Astrocyte of the cerebellum (primary cell): ENCODE measurements around the gene PPTC7.
A peak's percentile ranks its signal among the peaks of the same experiment; 100 is the strongest.

Experiments used
- DNase-seq: peaks from one replicate; pipeline ENCODE4 v3.0.0-alpha.2; 2011; ENCODE audit warnings: low read depth
- H3K4me3 ChIP-seq: 2 replicates; pipeline ENCODE4 v1.5.1; 2011; ENCODE audit warnings: mild to moderate bottlenecking, low read depth, low read length, moderate library complexity
- in situ Hi-C: cut with HindIII; loops from 2 replicates; pipeline ENCODE4 v1.10.0; 2017; ENCODE audit warnings: low sequenced_read_pairs
- TF ChIP-seq, protein P1 (sequence below): IDR thresholded peaks from 2 replicates; pipeline ENCODE4 v1.5.1; 2012; ENCODE audit warnings: low read length, low read depth, moderate library complexity, mild to moderate bottlenecking; ENCODE audit errors: missing control alignments

The PPTC7 gene

DNA sequence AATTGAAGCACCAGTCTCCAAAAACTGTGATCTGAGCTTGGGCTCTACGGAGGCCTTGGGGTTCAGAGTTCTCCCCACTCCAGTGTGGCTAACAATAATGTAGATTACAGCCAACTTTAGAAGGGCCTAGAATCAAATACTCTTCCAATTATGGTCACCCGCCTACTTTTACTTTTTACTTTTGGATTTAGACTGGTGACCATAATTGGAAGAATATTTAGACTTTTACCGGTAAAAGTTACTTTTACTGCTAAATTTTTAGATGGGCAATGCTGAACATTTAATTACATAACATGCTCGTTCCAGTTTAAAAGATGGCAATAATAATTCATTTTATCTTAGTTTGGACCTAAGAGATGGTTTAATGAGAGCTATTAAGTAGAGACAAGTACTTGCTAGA is 39.2 kb downstream of the PPTC7 start:
- TF ChIP-seq, protein P1, sequence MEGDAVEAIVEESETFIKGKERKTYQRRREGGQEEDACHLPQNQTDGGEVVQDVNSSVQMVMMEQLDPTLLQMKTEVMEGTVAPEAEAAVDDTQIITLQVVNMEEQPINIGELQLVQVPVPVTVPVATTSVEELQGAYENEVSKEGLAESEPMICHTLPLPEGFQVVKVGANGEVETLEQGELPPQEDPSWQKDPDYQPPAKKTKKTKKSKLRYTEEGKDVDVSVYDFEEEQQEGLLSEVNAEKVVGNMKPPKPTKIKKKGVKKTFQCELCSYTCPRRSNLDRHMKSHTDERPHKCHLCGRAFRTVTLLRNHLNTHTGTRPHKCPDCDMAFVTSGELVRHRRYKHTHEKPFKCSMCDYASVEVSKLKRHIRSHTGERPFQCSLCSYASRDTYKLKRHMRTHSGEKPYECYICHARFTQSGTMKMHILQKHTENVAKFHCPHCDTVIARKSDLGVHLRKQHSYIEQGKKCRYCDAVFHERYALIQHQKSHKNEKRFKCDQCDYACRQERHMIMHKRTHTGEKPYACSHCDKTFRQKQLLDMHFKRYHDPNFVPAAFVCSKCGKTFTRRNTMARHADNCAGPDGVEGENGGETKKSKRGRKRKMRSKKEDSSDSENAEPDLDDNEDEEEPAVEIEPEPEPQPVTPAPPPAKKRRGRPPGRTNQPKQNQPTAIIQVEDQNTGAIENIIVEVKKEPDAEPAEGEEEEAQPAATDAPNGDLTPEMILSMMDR, result no peak
- no peak overlapping the region for H3K4me3 ChIP-seq
- DNase-seq, result no peak
- in situ Hi-C loops, result no loop called here

- no peak overlapping the region for H3K4me3 ChIP-seq
These were observed 39.7 kb downstream of the PPTC7 start for GRCh38 chr12:110543252-110543959.

DNA sequence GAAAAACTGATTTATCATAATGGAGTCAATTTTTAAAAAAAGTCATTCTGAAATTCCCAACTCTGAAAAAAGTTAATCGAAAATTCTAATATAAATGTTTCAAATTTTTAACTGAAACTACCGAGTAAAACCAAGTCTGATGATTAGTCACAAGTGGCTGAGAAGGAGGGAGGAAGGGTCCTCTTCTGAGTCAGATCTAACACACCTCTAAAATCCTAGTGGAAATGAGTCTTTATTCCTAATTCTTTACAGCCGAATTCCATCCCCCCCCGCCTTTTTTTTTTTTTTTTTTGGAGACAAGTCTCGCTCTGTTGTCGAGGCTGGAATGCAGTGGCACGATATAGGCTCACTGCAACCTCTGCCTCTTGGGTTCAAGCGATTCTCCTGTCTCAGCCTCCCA is 43.1 kb downstream of the PPTC7 start:
- in situ Hi-C loops, result no loop called here
- no peak overlapping the region for H3K4me3 ChIP-seq
- TF ChIP-seq, protein P1, result no peak
- no peak for DNase-seq

More at GRCh38 chr12:110543252-110543959, 39.7 kb downstream of the PPTC7 start:
- TF ChIP-seq, protein P1, result no peak
- DNase-seq, result peak; percentile 94
- in situ Hi-C loops, result no loop called here

DNA sequence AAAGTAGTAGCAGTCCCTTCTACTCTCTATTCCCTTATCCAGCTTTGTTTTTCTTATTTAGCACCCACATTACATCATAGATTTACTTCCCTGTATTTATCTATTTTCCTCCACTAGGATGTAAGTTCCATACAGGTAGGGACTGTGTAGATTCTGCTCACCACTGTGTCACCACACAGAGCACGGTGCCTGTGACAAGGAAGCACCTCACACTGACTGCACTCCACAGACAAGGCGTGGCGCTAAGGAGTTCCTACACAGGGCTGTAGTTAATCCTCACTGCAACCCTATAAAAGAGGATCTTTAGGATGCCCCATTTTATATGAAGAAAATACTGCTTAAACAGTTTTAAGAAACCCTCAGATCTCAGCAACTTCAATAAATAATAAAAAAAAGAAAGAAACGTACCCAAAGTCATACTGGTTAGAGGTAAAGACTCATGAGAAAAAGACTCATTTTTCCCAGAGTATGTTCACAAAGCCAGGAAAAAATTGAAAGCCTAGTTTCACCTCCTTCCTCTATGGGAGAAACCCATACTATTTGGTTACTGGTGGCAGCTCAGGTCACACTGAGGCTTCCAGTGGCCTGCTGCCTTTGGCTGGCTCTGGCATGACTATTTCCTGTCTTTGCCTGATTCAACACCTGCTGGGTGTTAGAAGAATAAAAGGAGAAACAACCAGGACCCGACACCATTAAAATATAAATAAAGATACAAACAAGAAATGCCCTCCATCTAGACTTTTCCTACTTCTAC is 44.1 kb downstream of the PPTC7 start:
- TF ChIP-seq, protein P1, result no peak
- in situ Hi-C loops, result loop anchor here (5.0 kb wide), 1 partner anchor 37 kb away; the partner anchor contains the start of genes RAD9B and VPS29
- H3K4me3 ChIP-seq, result no peak overlapping the region
- DNase-seq, result no peak

DNA sequence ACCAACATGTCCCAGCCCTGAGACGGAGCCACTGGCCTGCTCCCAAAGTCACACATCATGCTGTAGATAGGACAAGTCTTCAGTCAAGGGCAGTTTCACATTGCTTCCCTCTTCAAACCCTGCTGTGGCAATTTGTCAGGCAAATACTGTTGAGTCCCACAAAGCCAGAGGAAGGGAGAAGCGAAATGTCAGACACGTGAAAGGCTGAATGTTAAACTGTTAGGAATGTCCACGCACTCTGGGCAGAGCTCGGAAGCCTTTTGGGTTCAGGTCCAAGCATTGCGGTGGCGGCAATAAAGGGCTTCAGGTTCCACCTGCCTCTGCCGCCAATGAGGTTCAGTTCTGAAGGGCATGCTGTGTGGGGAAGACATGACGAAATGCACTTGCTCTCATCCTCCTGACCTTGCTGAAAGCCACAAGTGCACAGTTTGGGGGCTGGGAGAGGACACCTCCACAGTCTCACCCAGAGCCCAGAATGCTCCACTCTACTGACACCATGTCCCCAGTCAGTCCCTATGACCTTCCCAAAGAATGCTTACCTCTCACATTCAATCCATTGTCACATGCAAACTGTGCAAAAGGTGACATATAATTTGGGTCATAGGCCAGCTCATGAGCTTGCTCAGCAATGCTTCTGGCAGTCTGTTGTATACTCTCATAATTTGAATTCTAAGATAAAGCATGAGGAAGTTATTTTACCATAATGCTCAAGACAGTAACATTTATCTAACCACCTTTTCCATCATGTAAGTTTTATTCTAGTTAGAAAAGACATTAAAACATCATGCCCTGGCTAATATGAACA is 45.3 kb downstream of the PPTC7 start:
- DNase-seq, result no peak
- no peak overlapping the region for H3K4me3 ChIP-seq
- in situ Hi-C loops, result loop anchor here (5.0 kb wide), 1 partner anchor 36 kb away; the partner anchor contains the start of genes RAD9B and VPS29
- TF ChIP-seq, protein P1, result no peak

DNA sequence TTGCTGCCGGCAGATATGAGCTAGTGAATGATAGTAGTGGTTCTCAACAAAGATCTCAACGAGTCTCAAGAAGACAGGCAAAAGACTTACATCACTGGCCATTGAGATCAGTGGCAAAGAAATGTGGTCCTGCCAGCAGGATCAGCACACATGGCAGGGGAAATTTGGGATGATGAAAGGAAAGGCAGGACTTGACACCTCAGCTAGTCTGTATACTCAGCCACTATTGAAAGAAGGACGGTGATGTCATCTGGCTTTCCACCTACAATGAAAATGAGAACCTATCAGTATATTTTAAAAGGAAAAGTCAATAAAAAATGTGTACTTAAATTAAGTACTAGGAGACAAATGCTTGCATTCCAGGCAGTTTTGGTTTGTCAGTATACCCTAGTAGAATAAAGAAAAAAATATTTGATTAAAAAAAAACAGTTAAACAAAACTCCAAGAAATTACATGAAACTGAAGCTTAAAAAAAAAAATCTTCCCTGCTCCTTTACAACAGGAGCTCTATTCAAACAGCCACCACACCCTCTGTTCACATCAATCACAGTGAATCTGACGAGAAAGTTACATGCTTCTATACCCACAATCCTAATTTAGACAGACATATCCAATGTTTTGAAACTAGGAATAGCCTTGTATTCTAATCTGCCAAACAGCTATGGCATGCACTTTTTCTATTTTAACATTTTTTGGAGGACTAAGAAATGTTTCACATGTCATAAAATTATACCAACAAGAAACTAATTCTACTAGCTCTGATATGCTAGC is 46.1 kb downstream of the PPTC7 start:
- in situ Hi-C loops, result loop anchor here (5.0 kb wide), 1 partner anchor 35 kb away; the partner anchor contains the start of genes RAD9B and VPS29
- H3K4me3 ChIP-seq, result no peak overlapping the region
- no peak for DNase-seq
- TF ChIP-seq, protein P1, result no peak
